CD4-positive, alpha-beta T cell (primary cell): ENCODE measurements around the gene ACBD6. TPM values are rescaled to one million over a fixed set of nuclear protein-coding genes. Genes with fewer than 3 reads are reported as not detected.

Source experiments
- ATAC-seq: fragments of 200-7000 bp; cut with Tn5 transposase; one replicate; pipeline ENCODE4 v1.10.0; 2022; ENCODE audit warnings: mild to moderate bottlenecking; ENCODE audit not compliant: poor library complexity
- CTCF ChIA-PET: fragments of 350-600 bp; sonication (Branson Sonifier 250); formaldehyde crosslinking; loops from one replicate; lab custom pipeline; 2021; ENCODE audit warnings: antibody characterized with exemption, inconsistent platforms; lab: Charles Lee
- POLR2A ChIA-PET: fragments of 350-600 bp; sonication (Branson Sonifier 250); formaldehyde crosslinking; loops from one replicate; lab custom pipeline; 2021; ENCODE audit warnings: antibody characterized with exemption, inconsistent platforms; lab: Charles Lee
- DNase-seq, 14 experiments: peaks; one replicate each; pipeline ENCODE4 v3.0.0-alpha.2; 2013 to 2020; ENCODE audit warnings: mixed read lengths in 2 of 14
- H3K27ac ChIP-seq, 2 donors: one replicate each; pipeline versions ENCODE4 v1.5.1 to v1.7.0; 2013; ENCODE audit warnings: low read length in 2 of 2, low read depth in 1 of 2, mild to moderate bottlenecking in 1 of 2
- H3K27me3 ChIP-seq, 2 experiments: 1 replicate in 1 of 2; 2 replicates in 1 of 2; pipeline versions ENCODE4 v1.6.1 to v1.7.0; 2013; ENCODE audit warnings: low read length in 2 of 2, control low read depth in 1 of 2, mild to moderate bottlenecking in 1 of 2, moderate library complexity in 1 of 2; ENCODE audit not compliant: insufficient read depth in 2 of 2, control insufficient read depth in 1 of 2
- H3K36me3 ChIP-seq: one replicate; pipeline ENCODE4 v1.6.1; 2013; ENCODE audit warnings: low read length, control low read depth; ENCODE audit not compliant: insufficient read depth
- H3K4me1 ChIP-seq: one replicate; pipeline ENCODE4 v1.6.1; 2013; ENCODE audit warnings: low read length, control low read depth; ENCODE audit not compliant: insufficient read depth
- H3K4me3 ChIP-seq: one replicate; pipeline ENCODE4 v1.5.1; 2013; ENCODE audit warnings: mild to moderate bottlenecking, low read length, moderate library complexity
- H3K9me3 ChIP-seq, 2 experiments: 1 replicate in 1 of 2; 2 replicates in 1 of 2; pipeline versions ENCODE4 v1.6.1 to v1.7.0; 2013; ENCODE audit warnings: low read length in 2 of 2, mild to moderate bottlenecking in 2 of 2, control low read depth in 1 of 2, moderate library complexity in 1 of 2; ENCODE audit not compliant: control insufficient read depth in 1 of 2, insufficient read depth in 1 of 2
- H3K27ac Mint-ChIP-seq: one replicate; pipeline ENCODE4 v1.8.0; 2020; ENCODE audit warnings: mixed read lengths
- H3K27me3 Mint-ChIP-seq: one replicate; pipeline ENCODE4 v1.8.0; 2021; ENCODE audit warnings: mixed read lengths
- H3K36me3 Mint-ChIP-seq: one replicate; pipeline ENCODE4 v1.8.0; 2021; ENCODE audit warnings: low read depth, mixed read lengths
- H3K4me1 Mint-ChIP-seq: one replicate; pipeline ENCODE4 v1.8.0; 2021; ENCODE audit warnings: low read depth, mixed read lengths
- H3K4me3 Mint-ChIP-seq: one replicate; pipeline ENCODE4 v1.8.0; 2020; ENCODE audit warnings: mild to moderate bottlenecking, mixed read lengths
- H3K9me3 Mint-ChIP-seq: one replicate; pipeline ENCODE4 v1.8.0; 2020; ENCODE audit warnings: mixed read lengths
- CTCF ChIP-seq: fragments of 200-600 bp; IDR thresholded peaks from one replicate; pipeline ENCODE4 v1.8.0; 2022; ENCODE audit warnings: antibody characterized with exemption, mild to moderate bottlenecking
- intact Hi-C, 2 experiments: fragments of 100-400 bp; cut with DNase I in 1 of 2; cut with micrococcal nuclease in 1 of 2; formaldehyde crosslinking; loops; one replicate each; pipeline versions ENCODE4 v1.15.1 to v1.9.0; 2023 to 2025; cut with DNase I, micrococcal nuclease
- total RNA-seq, 174 experiments: library from RNA in 2 of 174; stranded (reverse) in 2 of 174; gene quantifications; one replicate each; pipeline ENCODE4 v1.2.3 and lab custom pipeline; 2021 to 2026

Gene ACBD6
- total RNA-seq, 2 experiments from 2014 or later: 28.2 to 28.8 TPM

DNA sequence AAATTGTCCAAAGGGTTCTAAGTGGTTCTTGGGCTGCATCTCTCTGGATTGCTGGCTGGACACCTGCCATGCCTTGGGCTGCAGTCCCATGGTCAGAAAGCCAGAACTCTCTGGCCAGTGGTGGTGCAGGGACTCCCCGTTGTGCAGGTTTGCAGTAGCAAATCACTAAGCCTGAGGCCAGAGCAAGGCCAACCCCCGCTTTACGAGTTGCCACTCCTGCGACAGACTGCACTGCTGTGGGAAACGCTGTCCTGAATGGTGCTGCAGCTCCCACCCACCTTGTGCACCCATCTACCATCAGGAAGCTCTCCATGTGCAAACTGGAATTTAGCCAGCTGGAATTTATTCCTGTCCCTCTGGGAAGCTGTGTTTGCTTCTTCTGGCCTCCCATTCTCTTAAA lies 226.7 kb downstream of the ACBD6 start:
- ATAC-seq: no peak

GRCh38 chr1:180274221-180274620 lies 228.2 kb downstream of the ACBD6 start:
- peaks cover 4% of the 10 kb centered on the region for H3K36me3 ChIP-seq

More for the DNA sequence above, 226.7 kb downstream of the ACBD6 start:
- CTCF ChIA-PET: no interaction called here
- H3K27ac Mint-ChIP-seq: no peak overlapping the region
- peaks cover 6% of the 10 kb centered on the region for H3K36me3 ChIP-seq
- POLR2A ChIA-PET: no interaction called here
- intact Hi-C loops: no loop called here
- DNase-seq: no peak
- H3K27ac ChIP-seq: no peak overlapping the region
- peaks cover 39% of the 10 kb centered on the region for H3K36me3 Mint-ChIP-seq
- TF ChIP-seq CTCF: no peak
- no peaks in the 10 kb centered on the region for H3K27me3 ChIP-seq
- no peaks in the 10 kb centered on the region for H3K4me1 Mint-ChIP-seq
- no peaks in the 10 kb centered on the region for H3K9me3 Mint-ChIP-seq
- no peaks in the 10 kb centered on the region for H3K27me3 Mint-ChIP-seq
- no peaks in the 10 kb centered on the region for H3K9me3 ChIP-seq
- no peaks in the 10 kb centered on the region for H3K4me1 ChIP-seq
- H3K4me3 ChIP-seq: no peak overlapping the region
- no peak overlapping the region for H3K4me3 Mint-ChIP-seq

GRCh38 chr1:180273066-180273465 lies 229.3 kb downstream of the ACBD6 start:
- Mint-ChIP-seq H3K4me1 (no peaks in the 10 kb centered on the region), H3K27me3 (no peaks in the 10 kb centered on the region)

More at GRCh38 chr1:180274221-180274620, 228.2 kb downstream of the ACBD6 start:
- TF ChIP-seq CTCF: no peak
- Histone ChIP-seq H3K27ac (no peak overlapping the region), H3K4me3 (no peak overlapping the region), H3K9me3 (no peaks in the 10 kb centered on the region), H3K27me3 (no peaks in the 10 kb centered on the region), H3K4me1 (no peaks in the 10 kb centered on the region)
- Mint-ChIP-seq H3K4me3 (no peak overlapping the region), H3K9me3 (no peaks in the 10 kb centered on the region), H3K27ac (no peak overlapping the region), H3K36me3 (peaks cover 32% of the 10 kb centered on the region), H3K4me1 (no peaks in the 10 kb centered on the region), H3K27me3 (no peaks in the 10 kb centered on the region)
- CTCF ChIA-PET: no interaction called here
- intact Hi-C loops: no loop called here
- POLR2A ChIA-PET: no interaction called here
- no peak for DNase-seq
- no peak for ATAC-seq

More at GRCh38 chr1:180273066-180273465, 229.3 kb downstream of the ACBD6 start:
- no peaks in the 10 kb centered on the region for H3K9me3 Mint-ChIP-seq
- no peaks in the 10 kb centered on the region for H3K4me1 ChIP-seq
- peaks cover 4% of the 10 kb centered on the region for H3K36me3 ChIP-seq
- intact Hi-C loops: no loop called here
- no peak overlapping the region for H3K4me3 Mint-ChIP-seq
- ChIA-PET CTCF (no interaction called here), POLR2A (interaction anchor here (0.6 kb wide), 1 partner anchor 255 kb away, joined by 3 read pairs; no protein-coding TSS in a partner anchor)
- no peaks in the 10 kb centered on the region for H3K27me3 ChIP-seq
- TF ChIP-seq CTCF: no peak
- ATAC-seq (no peak), DNase-seq (no peak)
- H3K4me3 ChIP-seq: no peak overlapping the region
- H3K27ac Mint-ChIP-seq: no peak overlapping the region
- no peak overlapping the region for H3K27ac ChIP-seq
- peaks cover 27% of the 10 kb centered on the region for H3K36me3 Mint-ChIP-seq
- H3K9me3 ChIP-seq: no peaks in the 10 kb centered on the region
